ENCODE measurements around the gene GABRA4. TPM values are rescaled to one million over a fixed set of nuclear protein-coding genes. Genes with fewer than 3 reads are reported as not detected.

Gene GABRA4
- under 1 TPM in 3 of 4 donors, not detected in 1; 0.08 to 0.71 (median 0.27) TPM for total RNA-seq

- no peak for TF ChIP-seq CTCF (IDR thresholded peaks at IDR 0.05)
- no peak for TF ChIP-seq POLR2A (IDR thresholded peaks at IDR 0.05)
- intact Hi-C loops (cut with DNase I; ENCODE audit: low total_unique reads) = no loop called here
- peak within 1 kb of the TSS; percentile 12 for H3K4me3 ChIP-seq (ENCODE audit: low read depth, poor library complexity, severe bottlenecking)
- 2% methylated on average over 53 to 60 of the region's 67 CpGs for WGBS, 2 donors
- no peak for DNase-seq (ENCODE audit: low spot score in 2 of 2)
These were observed at the start of gene GABRA4 for GRCh38 chr4:46993075-46994006. Gene GABRA4 (minus strand): TSS chr4:46993581. CDS start chr4:46993424, 157 bp downstream.

DNA sequence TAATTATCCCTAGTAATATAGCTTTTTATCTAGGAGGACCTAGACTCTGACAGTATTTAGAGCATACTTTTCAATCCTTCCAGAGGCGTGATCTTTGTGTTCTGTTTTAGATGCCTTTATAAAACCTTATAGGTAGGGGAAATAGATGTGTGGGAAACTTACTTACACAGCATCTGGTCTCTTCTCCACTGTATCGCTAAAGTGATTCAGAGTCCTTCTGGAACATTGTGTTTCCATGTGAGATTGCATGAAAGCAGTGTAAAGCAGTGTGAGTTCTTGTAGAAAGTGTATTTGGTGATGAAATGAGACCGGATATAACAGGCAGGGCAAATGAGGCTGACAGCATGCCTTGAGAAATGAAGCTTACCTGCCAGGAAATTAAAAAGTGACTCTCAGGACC is 47.4 kb upstream of the GABRA4 start:
- DNase-seq (ENCODE audit: low spot score in 2 of 2) = no peak
- TF ChIP-seq POLR2A (IDR thresholded peaks at IDR 0.05) (no peak), CTCF (IDR thresholded peaks at IDR 0.05) (no peak)
- no peak overlapping the region for H3K4me3 ChIP-seq (ENCODE audit: low read depth, poor library complexity, severe bottlenecking)
- WGBS, 2 donors = 91% methylated on average over 3 of the region's 3 CpGs
- intact Hi-C loops (cut with DNase I; ENCODE audit: low total_unique reads) = no loop called here

DNA sequence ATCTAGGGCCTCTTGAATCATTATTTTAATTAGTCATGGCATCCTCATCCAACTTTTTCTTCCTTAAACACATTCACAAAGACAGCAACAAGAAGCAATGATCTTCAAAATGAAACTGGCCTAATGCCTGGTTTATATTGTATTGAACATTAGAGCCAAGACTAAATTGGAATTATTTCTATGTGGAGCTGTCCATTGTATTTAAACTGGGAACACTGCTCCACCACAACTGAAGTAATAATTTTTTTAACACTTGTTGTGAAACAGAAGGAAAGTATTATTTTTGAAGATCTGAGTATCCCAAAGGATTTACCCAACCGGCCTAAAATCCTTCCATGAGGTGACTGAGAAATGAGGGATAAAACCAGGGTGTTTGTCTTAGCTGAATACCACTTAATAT is 44.9 kb upstream of the GABRA4 start:
- DNase-seq (ENCODE audit: low spot score in 2 of 2) = no peak
- H3K4me3 ChIP-seq (ENCODE audit: low read depth, poor library complexity, severe bottlenecking) = no peak overlapping the region
- WGBS, 2 donors = 69 to 91% methylated on average over 1 of the region's 1 CpG
- no peak for TF ChIP-seq POLR2A (IDR thresholded peaks at IDR 0.05)
- TF ChIP-seq CTCF (IDR thresholded peaks at IDR 0.05) = no peak
- intact Hi-C loops (cut with DNase I; ENCODE audit: low total_unique reads) = no loop called here

DNA sequence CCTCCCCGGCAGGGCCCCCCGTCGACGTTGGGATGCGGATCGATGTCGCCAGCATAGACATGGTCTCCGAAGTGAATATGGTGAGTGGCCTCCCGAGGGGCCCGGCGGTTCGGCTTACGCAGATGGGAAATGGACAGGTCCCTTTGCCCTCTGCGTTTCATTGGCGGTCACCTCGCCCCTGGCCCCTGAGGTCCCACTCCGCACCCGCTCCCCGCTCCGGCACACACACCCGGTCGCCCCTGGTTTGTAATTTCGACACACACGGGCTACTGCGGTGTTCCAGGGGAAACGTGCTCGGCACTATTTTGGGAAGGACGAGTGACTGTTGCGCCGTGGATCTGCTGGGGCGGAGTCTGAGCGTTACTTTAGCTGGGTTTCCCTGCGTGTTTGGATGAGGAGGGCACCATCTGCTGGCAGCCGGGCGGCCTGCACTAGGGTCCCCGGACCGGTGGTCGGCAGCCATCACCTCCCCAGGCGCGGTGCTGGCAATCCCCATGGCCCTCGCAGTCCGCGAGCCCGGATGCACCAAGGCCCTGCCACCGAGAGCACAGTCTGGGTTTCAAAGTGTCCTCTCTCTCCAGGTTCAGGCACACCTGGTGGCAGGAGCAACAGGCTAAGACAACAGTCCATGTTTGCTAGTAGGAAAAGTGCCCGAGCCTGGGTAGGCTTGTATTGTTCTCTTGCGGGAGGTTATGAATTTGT is 39.2 kb upstream of the GABRA4 start:
- WGBS, 2 donors = 4 to 5% methylated on average over 34 to 35 of the region's 47 CpGs
- peak in 1 of 2 donors; percentile 84 for DNase-seq (ENCODE audit: low spot score in 2 of 2)
- intact Hi-C loops (cut with DNase I; ENCODE audit: low total_unique reads) = no loop called here
- H3K4me3 ChIP-seq (ENCODE audit: low read depth, poor library complexity, severe bottlenecking) = peak overlapping the region; percentile 7
- TF ChIP-seq POLR2A (IDR thresholded peaks at IDR 0.05) (no peak), CTCF (IDR thresholded peaks at IDR 0.05) (peak in 1 of 3 donors; percentile 5)

DNA sequence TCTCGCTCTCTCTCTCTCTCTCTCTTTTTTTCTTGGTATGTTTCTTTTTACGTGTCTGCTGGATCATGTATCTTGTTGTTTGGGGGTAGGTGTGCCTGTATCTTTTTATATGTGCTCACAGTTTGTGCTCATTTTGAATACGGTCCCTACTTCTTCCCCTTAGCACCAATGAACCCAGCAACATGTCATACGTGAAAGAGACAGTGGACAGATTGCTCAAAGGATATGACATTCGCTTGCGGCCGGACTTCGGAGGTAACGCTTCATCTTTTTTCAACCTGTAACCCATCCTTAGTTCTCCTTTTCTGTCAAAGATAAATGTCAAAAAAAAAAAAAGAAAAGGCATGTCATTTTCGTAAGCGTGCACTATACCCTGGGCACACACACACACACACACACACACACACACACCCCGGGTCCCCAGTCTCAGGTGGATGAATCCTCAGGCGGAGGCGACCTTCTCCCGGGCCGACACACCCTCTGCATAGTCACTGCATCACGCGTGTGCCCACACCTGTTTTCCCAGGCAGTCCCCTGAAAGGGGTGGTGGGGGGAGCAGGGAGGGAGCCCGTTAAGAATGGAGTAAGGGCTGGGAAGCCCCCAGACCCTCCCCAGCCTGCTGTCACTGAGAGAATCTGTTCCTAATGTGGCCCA is 38.5 kb upstream of the GABRA4 start:
- 2% methylated on average over 18 of the region's 19 CpGs for WGBS, 2 donors
- H3K4me3 ChIP-seq (ENCODE audit: low read depth, poor library complexity, severe bottlenecking) = peak overlapping the region; percentile 0
- intact Hi-C loops (cut with DNase I; ENCODE audit: low total_unique reads) = no loop called here
- no peak for TF ChIP-seq POLR2A (IDR thresholded peaks at IDR 0.05)
- TF ChIP-seq CTCF (IDR thresholded peaks at IDR 0.05) = no peak
- no peak for DNase-seq (ENCODE audit: low spot score in 2 of 2)

Measured in lower leg skin (tissue), 4 donors.